GM21447 (cell line): ENCODE measurements around the gene P2RY1.
"Not testable (repeated sequence)": the region's sequence is repeated elsewhere in the genome, so short reads cannot be mapped to it uniquely, and the experiment has no call there.

Experiments
- ATAC-seq: cut with Tn5 transposase; IDR thresholded peaks from one replicate; pipeline ENCODE4 v1.9.1; 2021; ENCODE audit not compliant: unreplicated experiment

Gene P2RY1

DNA sequence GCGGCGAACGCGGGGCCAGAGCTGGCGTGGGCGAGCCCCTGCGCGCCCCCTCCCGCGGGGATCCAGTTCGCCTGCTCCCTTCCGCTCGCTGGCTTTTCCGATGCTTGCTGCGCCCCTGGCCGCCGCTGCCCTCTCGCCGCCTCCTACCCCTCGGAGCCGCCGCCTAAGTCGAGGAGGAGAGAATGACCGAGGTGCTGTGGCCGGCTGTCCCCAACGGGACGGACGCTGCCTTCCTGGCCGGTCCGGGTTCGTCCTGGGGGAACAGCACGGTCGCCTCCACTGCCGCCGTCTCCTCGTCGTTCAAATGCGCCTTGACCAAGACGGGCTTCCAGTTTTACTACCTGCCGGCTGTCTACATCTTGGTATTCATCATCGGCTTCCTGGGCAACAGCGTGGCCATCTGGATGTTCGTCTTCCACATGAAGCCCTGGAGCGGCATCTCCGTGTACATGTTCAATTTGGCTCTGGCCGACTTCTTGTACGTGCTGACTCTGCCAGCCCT lies 721 bp downstream of the P2RY1 start:
- ATAC-seq: peak; percentile 22

DNA sequence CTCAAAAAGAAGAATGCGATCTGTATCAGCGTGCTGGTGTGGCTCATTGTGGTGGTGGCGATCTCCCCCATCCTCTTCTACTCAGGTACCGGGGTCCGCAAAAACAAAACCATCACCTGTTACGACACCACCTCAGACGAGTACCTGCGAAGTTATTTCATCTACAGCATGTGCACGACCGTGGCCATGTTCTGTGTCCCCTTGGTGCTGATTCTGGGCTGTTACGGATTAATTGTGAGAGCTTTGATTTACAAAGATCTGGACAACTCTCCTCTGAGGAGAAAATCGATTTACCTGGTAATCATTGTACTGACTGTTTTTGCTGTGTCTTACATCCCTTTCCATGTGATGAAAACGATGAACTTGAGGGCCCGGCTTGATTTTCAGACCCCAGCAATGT lies 1.3 kb downstream of the P2RY1 start:
- ATAC-seq: no peak

- ATAC-seq: no peak
These were observed 4.6 kb downstream of the P2RY1 start for GRCh38 chr3:152839511-152839910.

DNA sequence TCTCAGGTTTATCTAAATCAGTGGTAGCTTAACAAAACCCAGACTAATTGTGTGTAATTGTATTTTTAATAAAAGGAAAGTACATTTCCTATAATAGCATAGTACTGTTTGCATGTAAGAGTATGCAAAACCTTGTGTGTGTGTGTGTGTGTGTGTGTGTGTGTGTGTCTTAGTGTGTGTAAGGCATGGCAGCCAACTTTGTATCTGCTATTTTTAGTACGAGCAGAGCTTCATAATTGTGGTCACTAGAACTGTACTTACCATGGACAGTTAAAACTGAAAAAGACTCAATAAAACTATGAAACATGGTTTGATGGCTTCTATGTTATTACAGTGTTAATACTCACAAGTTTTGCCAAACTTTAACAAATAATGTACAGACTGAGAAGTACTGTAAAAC lies 6.2 kb downstream of the P2RY1 start:
- ATAC-seq: no peak

- ATAC-seq: no peak
These were observed 7.5 kb downstream of the P2RY1 start for GRCh38 chr3:152842413-152842812.

DNA sequence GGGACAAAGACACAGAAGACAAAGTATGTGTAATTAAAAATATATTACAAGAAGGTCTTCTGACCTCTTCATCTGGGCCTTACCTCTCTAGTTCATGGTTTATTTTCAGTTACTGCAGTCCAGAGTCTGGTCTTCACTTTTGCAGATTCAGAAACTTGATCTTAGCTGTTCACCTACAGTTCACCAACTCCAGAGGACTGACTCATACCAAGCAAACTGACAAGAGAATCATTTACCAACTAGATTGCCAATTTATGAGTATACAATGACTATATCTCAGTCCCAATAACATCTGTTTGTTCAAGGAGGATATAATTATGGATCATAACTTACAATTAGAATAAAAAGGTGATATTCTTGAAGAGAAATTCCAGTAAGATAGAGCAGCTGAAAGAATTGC lies 9.0 kb downstream of the P2RY1 start:
- ATAC-seq: peak; percentile 65

DNA sequence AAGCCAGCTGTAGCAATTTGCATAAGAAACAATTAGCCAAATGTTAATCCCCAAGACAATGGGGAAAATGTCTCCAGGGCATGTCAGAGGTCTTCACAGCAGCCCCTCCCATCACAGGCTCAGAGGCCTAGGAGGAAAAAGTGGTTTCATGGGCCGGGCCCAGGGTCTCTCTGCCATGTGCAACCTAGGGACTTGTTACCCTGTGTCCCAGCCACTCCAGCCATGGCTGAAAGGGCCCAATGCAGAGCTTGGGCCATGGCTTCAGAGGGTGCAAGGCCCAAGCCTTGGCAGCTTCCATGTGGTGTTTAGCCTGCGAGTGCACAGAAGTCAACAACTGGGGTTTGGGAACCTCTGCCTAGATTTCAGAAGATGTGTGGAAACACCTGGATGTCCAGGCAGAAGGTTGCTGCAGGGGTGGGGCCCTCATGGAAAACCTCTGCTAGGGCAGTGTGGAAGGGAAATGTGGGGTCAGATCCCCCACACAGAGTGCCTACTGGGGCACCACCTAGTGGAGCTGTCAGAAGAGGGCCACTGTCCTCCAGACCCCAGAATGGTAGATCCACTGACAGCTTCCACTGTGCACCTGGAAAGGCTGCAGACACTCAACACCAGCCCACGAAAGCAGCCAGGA lies 11.8 kb downstream of the P2RY1 start:
- not testable (repeated sequence) for ATAC-seq

DNA sequence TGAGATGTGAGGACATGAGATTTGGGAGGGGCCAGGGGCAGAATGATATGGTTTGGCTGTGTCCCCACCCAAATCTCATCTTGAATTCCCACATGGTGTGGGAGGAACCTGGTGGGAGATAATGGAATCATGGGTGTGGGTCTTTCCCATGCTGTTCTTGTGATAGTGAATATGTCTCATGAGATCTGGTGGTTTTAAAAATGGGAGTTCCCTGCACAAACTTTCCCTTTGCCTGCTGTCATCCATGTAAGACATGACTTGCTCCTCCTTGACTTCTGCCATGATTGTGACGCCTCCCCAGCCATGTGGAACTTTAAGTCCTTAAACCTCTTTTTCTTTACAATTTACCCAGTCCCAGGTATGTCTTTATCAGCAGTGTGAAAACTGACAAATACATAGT lies 12.7 kb downstream of the P2RY1 start:
- ATAC-seq: not testable (repeated sequence)

- no peak for ATAC-seq
These were observed 15.2 kb downstream of the P2RY1 start for GRCh38 chr3:152849996-152850578.

- ATAC-seq: no peak
These were observed 18.3 kb downstream of the P2RY1 start for GRCh38 chr3:152853196-152853595.

DNA sequence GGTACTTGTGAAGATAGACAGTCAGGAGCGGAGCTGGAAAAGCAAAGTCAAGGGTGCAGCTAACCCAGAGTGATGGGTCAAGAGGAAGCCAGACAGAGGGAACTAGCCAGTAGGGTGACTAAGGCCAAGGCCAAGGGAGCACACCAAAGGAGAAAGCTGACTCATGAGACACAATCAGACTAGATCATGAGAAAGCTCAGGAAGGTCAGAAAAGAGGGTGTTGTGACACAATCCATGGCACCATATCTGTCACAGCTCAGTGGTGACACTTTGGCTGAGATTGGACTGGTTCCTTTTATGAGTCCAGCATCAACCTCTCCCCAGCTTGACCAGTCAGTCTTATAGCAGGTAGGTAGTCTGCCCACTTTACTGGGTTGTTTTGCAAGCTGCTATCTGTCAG lies 22.2 kb downstream of the P2RY1 start:
- no peak for ATAC-seq

- ATAC-seq: no peak
These were observed 23.4 kb downstream of the P2RY1 start for GRCh38 chr3:152858170-152858800.

- ATAC-seq: no peak
These were observed 25.8 kb downstream of the P2RY1 start for GRCh38 chr3:152860736-152861135.

- no peak for ATAC-seq
These were observed 30.8 kb downstream of the P2RY1 start for GRCh38 chr3:152865668-152866245.

- ATAC-seq: no peak
These were observed 35.1 kb downstream of the P2RY1 start for GRCh38 chr3:152870027-152870426.

GRCh38 chr3:152873314-152873713 lies 38.4 kb downstream of the P2RY1 start:
- ATAC-seq: not testable (repeated sequence)

DNA sequence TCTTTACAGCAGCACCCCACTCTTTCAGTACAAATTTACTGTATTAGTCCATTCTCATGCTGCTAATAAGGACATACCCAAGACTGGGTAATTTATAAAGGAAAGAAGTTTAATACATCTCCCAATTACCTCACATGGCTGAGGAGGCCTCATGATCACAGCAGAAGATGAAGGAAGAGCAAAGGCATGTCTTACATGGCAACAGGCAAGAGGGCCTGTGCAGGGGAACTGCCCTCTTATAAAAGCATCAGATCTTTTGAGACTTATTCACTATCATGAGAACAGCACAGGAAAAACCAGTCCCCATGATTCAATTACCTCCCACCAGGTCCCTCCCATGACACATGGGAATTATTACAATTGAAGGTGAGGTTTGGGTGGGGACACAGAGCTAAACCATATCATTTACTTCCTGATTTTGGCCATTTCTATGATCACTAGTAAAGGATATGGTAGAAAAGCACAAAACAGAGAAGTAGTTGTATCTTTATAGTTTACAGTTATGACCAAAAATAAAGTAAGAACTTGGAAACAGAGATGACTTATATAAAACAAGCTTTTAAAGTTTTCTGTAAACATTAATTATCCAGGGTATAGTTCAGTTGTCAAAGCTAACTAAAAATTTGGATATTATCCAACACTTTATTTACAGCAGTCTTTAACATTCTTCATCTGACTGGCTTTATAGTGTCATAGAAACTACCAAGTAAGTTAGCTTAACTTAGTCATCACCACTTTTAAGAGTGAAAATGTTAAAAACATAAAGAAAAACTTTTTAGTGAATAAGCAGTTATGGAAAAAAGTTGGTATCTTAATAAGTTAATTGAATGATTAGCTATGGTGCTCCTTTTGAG lies 40.2 kb downstream of the P2RY1 start:
- ATAC-seq: no peak

- no peak for ATAC-seq
These were observed 44.3 kb downstream of the P2RY1 start for GRCh38 chr3:152879130-152879789.

DNA sequence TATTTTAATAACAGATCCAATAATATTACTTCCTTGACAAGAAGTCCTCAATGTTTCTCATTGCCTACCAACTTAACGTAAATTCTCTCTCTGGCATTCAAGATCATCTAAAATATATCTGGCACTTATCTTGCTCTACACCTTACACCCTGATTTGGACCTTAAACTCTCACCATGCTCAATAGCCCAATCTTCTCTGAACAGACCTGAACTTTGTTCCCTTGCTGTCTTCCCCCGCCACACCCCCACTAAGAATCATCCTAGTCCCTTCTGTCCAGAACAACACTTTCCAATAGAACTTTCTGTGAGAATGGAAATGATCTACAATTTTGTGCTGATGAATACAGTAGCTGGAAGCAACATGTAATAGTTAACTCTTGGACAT lies 44.9 kb downstream of the P2RY1 start:
- ATAC-seq: no peak

DNA sequence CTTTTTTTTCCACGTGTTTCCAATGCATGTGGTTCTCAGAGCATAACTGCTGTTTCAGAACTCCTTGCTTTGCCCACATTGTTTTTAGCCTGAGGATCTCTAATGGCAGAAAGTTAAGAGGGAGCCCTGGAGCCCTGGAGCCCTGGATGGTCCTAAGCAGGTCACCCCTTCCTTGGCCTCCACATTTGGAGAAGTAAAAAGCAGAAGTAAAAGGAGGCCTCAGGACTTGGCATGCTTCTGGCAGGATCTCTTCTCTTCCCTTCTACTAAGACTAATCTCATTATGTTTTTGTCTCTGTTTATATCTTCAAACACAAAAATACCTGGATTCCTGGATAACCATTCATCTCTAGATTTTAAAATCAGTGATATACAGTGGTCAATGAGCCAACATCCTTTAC lies 50.1 kb downstream of the P2RY1 start:
- ATAC-seq: no peak
